DOHH2 (cell line): ENCODE data around the gene AHRR.

ENCODE experiments used
- EZH2phosphoT487 ChIP-seq: fragments of 200-600 bp; sonication (generic); IDR thresholded peaks from 2 replicates; pipeline ENCODE4 v1.6.1; 2017; ENCODE audit warnings: borderline replicate concordance, mild to moderate bottlenecking, antibody characterized with exemption, low read length, moderate library complexity, mixed read lengths
- TF ChIP-seq, protein P1 (sequence below): fragments of 200-600 bp; sonication (generic); IDR thresholded peaks from one replicate; pipeline ENCODE4 v1.5.1; 2014; ENCODE audit warnings: antibody characterized with exemption, mild to moderate bottlenecking, low read depth, low read length; ENCODE audit not compliant: poor library complexity, severe bottlenecking

- TF ChIP-seq, protein P1, sequence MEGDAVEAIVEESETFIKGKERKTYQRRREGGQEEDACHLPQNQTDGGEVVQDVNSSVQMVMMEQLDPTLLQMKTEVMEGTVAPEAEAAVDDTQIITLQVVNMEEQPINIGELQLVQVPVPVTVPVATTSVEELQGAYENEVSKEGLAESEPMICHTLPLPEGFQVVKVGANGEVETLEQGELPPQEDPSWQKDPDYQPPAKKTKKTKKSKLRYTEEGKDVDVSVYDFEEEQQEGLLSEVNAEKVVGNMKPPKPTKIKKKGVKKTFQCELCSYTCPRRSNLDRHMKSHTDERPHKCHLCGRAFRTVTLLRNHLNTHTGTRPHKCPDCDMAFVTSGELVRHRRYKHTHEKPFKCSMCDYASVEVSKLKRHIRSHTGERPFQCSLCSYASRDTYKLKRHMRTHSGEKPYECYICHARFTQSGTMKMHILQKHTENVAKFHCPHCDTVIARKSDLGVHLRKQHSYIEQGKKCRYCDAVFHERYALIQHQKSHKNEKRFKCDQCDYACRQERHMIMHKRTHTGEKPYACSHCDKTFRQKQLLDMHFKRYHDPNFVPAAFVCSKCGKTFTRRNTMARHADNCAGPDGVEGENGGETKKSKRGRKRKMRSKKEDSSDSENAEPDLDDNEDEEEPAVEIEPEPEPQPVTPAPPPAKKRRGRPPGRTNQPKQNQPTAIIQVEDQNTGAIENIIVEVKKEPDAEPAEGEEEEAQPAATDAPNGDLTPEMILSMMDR = no peak
- no peak for TF ChIP-seq EZH2phosphoT487
Observed at GRCh38 chr5:485946-486491, 164.5 kb downstream of the AHRR start.
